Measurements from ENCODE around the gene ACTN3. TPM values are rescaled to one million over a fixed set of nuclear protein-coding genes. Genes with fewer than 3 reads are reported as not detected.
"Not testable (repeated sequence)": the region's sequence is repeated elsewhere in the genome, so short reads cannot be mapped to it uniquely, and the experiment has no call there.

Gene ACTN3
- total RNA-seq, 2 experiments from 2014 or later, result 0.27 TPM; not detected in 1

- Histone ChIP-seq H4K20me1 (ENCODE audit: insufficient read depth, low read length) (no peaks in the 10 kb centered on the region), H2AFZ (ENCODE audit: low read length) (no peak overlapping the region), H3K27ac (ENCODE audit: low read depth, low read length, poor library complexity, severe bottlenecking) (no peak overlapping the region), H3K9me2 (ENCODE audit: insufficient read depth, low read length) (no peaks in the 10 kb centered on the region), H3K4me3 (ENCODE audit: low read depth, low read length, poor library complexity, severe bottlenecking) (no peak overlapping the region), H3K79me2 (ENCODE audit: insufficient read depth, low read depth, low read length) (peaks cover 9% of the 10 kb centered on the region; the same call in 1 of the 2 replicates), H3K9me3 (ENCODE audit: low read length) (no peaks in the 10 kb centered on the region), H3K36me3 (ENCODE audit: insufficient read depth, low read length) (peaks cover 13% of the 10 kb centered on the region), H3K4me2 (ENCODE audit: low read length) (no peak overlapping the region), H3K4me1 (ENCODE audit: insufficient read depth, low read length, poor library complexity, severe bottlenecking) (peaks cover 33% of the 10 kb centered on the region)
- no peak for DNase-seq (ENCODE audit: low spot score)
- CTCF ChIA-PET (ENCODE audit: unreplicated experiment), result no interaction called here
- intact Hi-C loops (cut with micrococcal nuclease; ENCODE audit: unreplicated experiment), result loop anchor here (5.0 kb wide), 1 partner anchor 75 kb away; the partner anchor contains the start of gene RBM14
- POLR2A ChIA-PET, result interaction anchor here (0.6 kb wide), 1 partner anchor 131 kb away, joined by 3 read pairs; no protein-coding TSS in a partner anchor
- BruUV-seq (replicated peaks), result no TSS peak
- no peak for TF ChIP-seq CTCF (conservative IDR thresholded peaks at IDR 0.05; ENCODE audit: low read length)
- no peak for TF ChIP-seq EZH2phosphoT487 (IDR thresholded peaks at IDR 0.05; ENCODE audit: borderline replicate concordance, low read depth, low read length)
Observed at GRCh38 chr11:66542362-66542761, 4.3 kb upstream of the ACTN3 start.

- TF ChIP-seq EZH2phosphoT487 (IDR thresholded peaks at IDR 0.05; ENCODE audit: borderline replicate concordance, low read depth, low read length), result no peak
- peak; percentile 83 for TF ChIP-seq CTCF (conservative IDR thresholded peaks at IDR 0.05; ENCODE audit: low read length)
- Histone ChIP-seq H3K36me3 (ENCODE audit: insufficient read depth, low read length) (peaks cover 13% of the 10 kb centered on the region), H3K4me2 (ENCODE audit: low read length) (peak overlapping the region; percentile 86), H4K20me1 (ENCODE audit: insufficient read depth, low read length) (no peaks in the 10 kb centered on the region), H3K79me2 (ENCODE audit: insufficient read depth, low read depth, low read length) (peaks cover 9% of the 10 kb centered on the region; the same call in 1 of the 2 replicates), H3K4me1 (ENCODE audit: insufficient read depth, low read length, poor library complexity, severe bottlenecking) (peaks cover 33% of the 10 kb centered on the region), H3K9me3 (ENCODE audit: low read length) (no peaks in the 10 kb centered on the region), H3K4me3 (ENCODE audit: low read depth, low read length, poor library complexity, severe bottlenecking) (peak overlapping the region; percentile 89), H2AFZ (ENCODE audit: low read length) (peak overlapping the region; percentile 49; the same call in 1 of the 2 replicates), H3K27ac (ENCODE audit: low read depth, low read length, poor library complexity, severe bottlenecking) (peak overlapping the region; percentile 79), H3K9me2 (ENCODE audit: insufficient read depth, low read length) (no peaks in the 10 kb centered on the region)
- no TSS peak for BruUV-seq (replicated peaks)
- CTCF ChIA-PET (ENCODE audit: unreplicated experiment), result no interaction called here
- POLR2A ChIA-PET, result no interaction called here
- intact Hi-C loops (cut with micrococcal nuclease; ENCODE audit: unreplicated experiment), result loop anchor here (1.0 to 5.0 kb wide), 2 partner anchors 74 to 135 kb away; partner anchors contain the start of gene RBM14
- DNase-seq (ENCODE audit: low spot score), result peak; percentile 95
Observed at GRCh38 chr11:66543263-66544107, 3.2 kb upstream of the ACTN3 start.

- intact Hi-C loops (cut with micrococcal nuclease; ENCODE audit: unreplicated experiment), result loop anchor here (5.0 kb wide), 1 partner anchor 72 kb away; the partner anchor contains the start of gene RBM14
- not testable (repeated sequence) for H3K79me2 ChIP-seq (ENCODE audit: insufficient read depth, low read depth, low read length); H3K9me2 ChIP-seq (ENCODE audit: insufficient read depth, low read length); H4K20me1 ChIP-seq (ENCODE audit: insufficient read depth, low read length); H3K9me3 ChIP-seq (ENCODE audit: low read length)
- ChIA-PET POLR2A (interaction anchor here (0.6 to 2.8 kb wide), 3 partner anchors 11 to 133 kb away, joined by 4 to 11 read pairs (median 5); partner anchors contain the start of gene RBM4B), CTCF (ENCODE audit: unreplicated experiment) (interaction anchor here (1.5 kb wide), 1 partner anchor 133 kb away, joined by 7 read pairs; the partner anchor contains the start of gene RBM4B)
- H2AFZ ChIP-seq (ENCODE audit: low read length), result peak overlapping the region; percentile 88
- H3K4me3 ChIP-seq (ENCODE audit: low read depth, low read length, poor library complexity, severe bottlenecking), result peak overlapping the region; percentile 89
- peaks cover 13% of the 10 kb centered on the region for H3K36me3 ChIP-seq (ENCODE audit: insufficient read depth, low read length)
- H3K4me2 ChIP-seq (ENCODE audit: low read length), result peak overlapping the region; percentile 86
- peak overlapping the region; percentile 79 for H3K27ac ChIP-seq (ENCODE audit: low read depth, low read length, poor library complexity, severe bottlenecking)
- DNase-seq (ENCODE audit: low spot score), result peak; percentile 41
- TSS peak; percentile 75 for BruUV-seq (replicated peaks)
- peaks cover 33% of the 10 kb centered on the region for H3K4me1 ChIP-seq (ENCODE audit: insufficient read depth, low read length, poor library complexity, severe bottlenecking)
Observed at GRCh38 chr11:66544952-66545351, 1.8 kb upstream of the ACTN3 start.
